Effector memory CD8-positive, alpha-beta T cell (primary cell): ENCODE results near the gene DIO3.

ENCODE experiments used
- ATAC-seq: fragments of 150-1000 bp; cut with Tn5 transposase; replicated peaks from 2 replicates; pipeline ENCODE4 v1.10.0; 2021; ENCODE audit warnings: mild to moderate bottlenecking, moderate library complexity
- DNase-seq, 3 experiments: peaks; one replicate each; pipeline ENCODE4 v3.0.0; 2021
- H3K27ac Mint-ChIP-seq, 2 donors: one replicate each; pipeline ENCODE4 v1.8.0; 2022; ENCODE audit warnings: mild to moderate bottlenecking in 2 of 2, mixed read lengths in 2 of 2, moderate library complexity in 2 of 2
- H3K27me3 Mint-ChIP-seq, 2 donors: one replicate each; pipeline ENCODE4 v1.8.0; 2022; ENCODE audit warnings: mixed read lengths in 2 of 2
- H3K36me3 Mint-ChIP-seq: one replicate; pipeline ENCODE4 v1.8.0; 2022; ENCODE audit warnings: mild to moderate bottlenecking, moderate library complexity, mixed read lengths; ENCODE audit not compliant: insufficient read depth
- H3K4me1 Mint-ChIP-seq, 2 donors: one replicate each; pipeline ENCODE4 v1.8.0; 2022; ENCODE audit warnings: low read depth in 2 of 2, mixed read lengths in 2 of 2
- H3K4me3 Mint-ChIP-seq, 2 donors: one replicate each; pipeline ENCODE4 v1.8.0; 2022; ENCODE audit warnings: mild to moderate bottlenecking in 2 of 2, mixed read lengths in 2 of 2, moderate library complexity in 2 of 2
- H3K9me3 Mint-ChIP-seq, 2 donors: one replicate each; pipeline ENCODE4 v1.8.0; 2022; ENCODE audit warnings: mixed read lengths in 2 of 2

Gene DIO3

GRCh38 chr14:101594511-101595148, 33.3 kb downstream of the DIO3 start:
- DNase-seq (no peak), ATAC-seq (no peak)
- Mint-ChIP-seq H3K27me3 (no peaks in the 10 kb centered on the region), H3K36me3 (peaks cover 6% of the 10 kb centered on the region), H3K4me1 (peaks cover 39 to 48% of the 10 kb centered on the region in 2 donors), H3K4me3 (no peak overlapping the region), H3K27ac (peak overlapping the region; percentile 91 to 96), H3K9me3 (peaks cover 0 to 8% of the 10 kb centered on the region in 2 donors)

GRCh38 chr14:101595349-101595748, 34.1 kb downstream of the DIO3 start:
- peaks cover 6% of the 10 kb centered on the region for H3K36me3 Mint-ChIP-seq
- H3K4me1 Mint-ChIP-seq = peaks cover 39 to 48% of the 10 kb centered on the region in 2 donors

GRCh38 chr14:101595887-101596721, 34.8 kb downstream of the DIO3 start:
- Mint-ChIP-seq H3K4me1 (peaks cover 39 to 48% of the 10 kb centered on the region in 2 donors), H3K4me3 (peak overlapping the region; percentile 76 to 80), H3K27me3 (no peaks in the 10 kb centered on the region), H3K27ac (peak overlapping the region; percentile 91 to 96), H3K9me3 (peaks cover 0 to 8% of the 10 kb centered on the region in 2 donors), H3K36me3 (peaks cover 6% of the 10 kb centered on the region)
- peak; percentile 64 for ATAC-seq
- DNase-seq = peak in 2 of 3 experiments; percentile 10 to 25

More at GRCh38 chr14:101595349-101595748, 34.1 kb downstream of the DIO3 start:
- Mint-ChIP-seq H3K9me3 (peaks cover 0 to 8% of the 10 kb centered on the region in 2 donors), H3K27me3 (no peaks in the 10 kb centered on the region), H3K4me3 (peak overlapping the region in 1 of 2 donors; percentile 80), H3K27ac (peak overlapping the region; percentile 91 to 96)
- ATAC-seq = no peak
- DNase-seq = no peak

GRCh38 chr14:101596742-101597141, 35.4 kb downstream of the DIO3 start:
- H3K4me1 Mint-ChIP-seq = peaks cover 35 to 48% of the 10 kb centered on the region in 2 donors
- peaks cover 6% of the 10 kb centered on the region for H3K36me3 Mint-ChIP-seq
- no peak for DNase-seq
- peak overlapping the region; percentile 76 to 80 for H3K4me3 Mint-ChIP-seq
- peaks cover 0 to 8% of the 10 kb centered on the region in 2 donors for H3K9me3 Mint-ChIP-seq
- H3K27me3 Mint-ChIP-seq = no peaks in the 10 kb centered on the region
- ATAC-seq = peak; percentile 24
- H3K27ac Mint-ChIP-seq = peak overlapping the region; percentile 91 to 96

- peak overlapping the region; percentile 91 to 96 for H3K27ac Mint-ChIP-seq
- ATAC-seq (no peak), DNase-seq (no peak)
- H3K4me1 Mint-ChIP-seq = peaks cover 35 to 48% of the 10 kb centered on the region in 2 donors
- H3K9me3 Mint-ChIP-seq = peaks cover 0 to 8% of the 10 kb centered on the region in 2 donors
- no peak overlapping the region for H3K4me3 Mint-ChIP-seq
- H3K36me3 Mint-ChIP-seq = peaks cover 6% of the 10 kb centered on the region
- peaks cover 0 to 8% of the 10 kb centered on the region in 2 donors for H3K27me3 Mint-ChIP-seq
Observed at GRCh38 chr14:101598159-101598558, 36.9 kb downstream of the DIO3 start.

GRCh38 chr14:101598571-101599233, 37.4 kb downstream of the DIO3 start:
- DNase-seq (no peak), ATAC-seq (no peak)
- Mint-ChIP-seq H3K27me3 (peaks cover 0 to 9% of the 10 kb centered on the region in 2 donors), H3K4me3 (no peak overlapping the region), H3K27ac (peak overlapping the region; percentile 10 to 96), H3K9me3 (peaks cover 0 to 8% of the 10 kb centered on the region in 2 donors), H3K4me1 (peaks cover 34 to 42% of the 10 kb centered on the region in 2 donors), H3K36me3 (peaks cover 6% of the 10 kb centered on the region)

- H3K9me3 Mint-ChIP-seq = peaks cover 0 to 8% of the 10 kb centered on the region in 2 donors
Observed at GRCh38 chr14:101599234-101599885, 38.1 kb downstream of the DIO3 start.

GRCh38 chr14:101600336-101600890, 39.1 kb downstream of the DIO3 start:
- H3K27me3 Mint-ChIP-seq = peaks cover 5 to 26% of the 10 kb centered on the region in 2 donors
- peaks cover 0 to 8% of the 10 kb centered on the region in 2 donors for H3K9me3 Mint-ChIP-seq
- H3K27ac Mint-ChIP-seq = no peak overlapping the region
- ATAC-seq (no peak), DNase-seq (no peak)
- H3K4me3 Mint-ChIP-seq = no peak overlapping the region
- peaks cover 26 to 32% of the 10 kb centered on the region in 2 donors for H3K4me1 Mint-ChIP-seq
- H3K36me3 Mint-ChIP-seq = peaks cover 6% of the 10 kb centered on the region

More at GRCh38 chr14:101599234-101599885, 38.1 kb downstream of the DIO3 start:
- Mint-ChIP-seq H3K27me3 (peaks cover 0 to 15% of the 10 kb centered on the region in 2 donors), H3K27ac (peak overlapping the region; percentile 10 to 96), H3K4me3 (no peak overlapping the region), H3K36me3 (peaks cover 6% of the 10 kb centered on the region), H3K4me1 (peaks cover 28 to 36% of the 10 kb centered on the region in 2 donors)
- DNase-seq = no peak
- no peak for ATAC-seq

GRCh38 chr14:101600891-101601605, 39.8 kb downstream of the DIO3 start:
- H3K9me3 Mint-ChIP-seq = peaks cover 0 to 2% of the 10 kb centered on the region in 2 donors
- ATAC-seq (no peak), DNase-seq (no peak)
- H3K36me3 Mint-ChIP-seq = peaks cover 2% of the 10 kb centered on the region
- peaks cover 12 to 32% of the 10 kb centered on the region in 2 donors for H3K27me3 Mint-ChIP-seq
- H3K27ac Mint-ChIP-seq = no peak overlapping the region
- peaks cover 19 to 27% of the 10 kb centered on the region in 2 donors for H3K4me1 Mint-ChIP-seq
- no peak overlapping the region for H3K4me3 Mint-ChIP-seq

GRCh38 chr14:101601606-101602465, 40.5 kb downstream of the DIO3 start:
- H3K4me1 Mint-ChIP-seq = peaks cover 11 to 19% of the 10 kb centered on the region in 2 donors
- no peaks in the 10 kb centered on the region for H3K9me3 Mint-ChIP-seq
- DNase-seq (no peak), ATAC-seq (no peak)
- H3K27me3 Mint-ChIP-seq = peaks cover 16 to 40% of the 10 kb centered on the region in 2 donors
- no peak overlapping the region for H3K4me3 Mint-ChIP-seq
- no peak overlapping the region for H3K27ac Mint-ChIP-seq
- no peaks in the 10 kb centered on the region for H3K36me3 Mint-ChIP-seq

GRCh38 chr14:101602466-101602840, 41.2 kb downstream of the DIO3 start:
- no peak overlapping the region for H3K27ac Mint-ChIP-seq
- DNase-seq = no peak
- H3K9me3 Mint-ChIP-seq = no peaks in the 10 kb centered on the region
- H3K4me3 Mint-ChIP-seq = no peak overlapping the region
- H3K4me1 Mint-ChIP-seq = peaks cover 9 to 15% of the 10 kb centered on the region in 2 donors
- no peak for ATAC-seq
- H3K36me3 Mint-ChIP-seq = no peaks in the 10 kb centered on the region
- peaks cover 16 to 41% of the 10 kb centered on the region in 2 donors for H3K27me3 Mint-ChIP-seq
